ENCODE results near the gene CDH4. TPM values are rescaled to one million over a fixed set of nuclear protein-coding genes. Genes with fewer than 3 reads are reported as not detected.
A peak's percentile ranks its signal among the peaks of the same experiment; 100 is the strongest.

The CDH4 gene
- total and polyA plus RNA-seq, 2 of the 8 experiments (the other 6 are each of a cell fraction or from before 2014, with no cell fraction given) = 4.3 to 7.9 TPM

- ChIA-PET CTCF (ENCODE audit: partially characterized antibody) (interaction anchor here (1.7 to 2.3 kb wide), 3 partner anchors 10 to 142 kb away, joined by 4 to 8 read pairs (median 5); no protein-coding TSS in a partner anchor), POLR2A (ENCODE audit: partially characterized antibody) (no interaction called here)
- H3K36me3 ChIP-seq (ENCODE audit: control insufficient read depth in 2 of 4, insufficient read depth in 4 of 4, low read length in 3 of 4) = no peaks in the 10 kb centered on the region
- H3K27me3 ChIP-seq (replicated peaks in 1 of 4; ENCODE audit: control insufficient read depth in 3 of 4, extremely low read depth in 1 of 4, insufficient read depth in 3 of 4, low read length in 3 of 4) = peaks cover 0 to 3% (median 0%) of the 10 kb centered on the region in 4 experiments; a peak in 1 of 7 replicates
- H3K79me1 ChIP-seq (ENCODE audit: low read depth, low read length) = peaks cover 2% of the 10 kb centered on the region; the same call in 1 of the 2 replicates
- no peak for DNase-seq (ENCODE audit: low read depth in 1 of 2, low spot score in 2 of 2)
- no peak overlapping the region for H2BK120ac ChIP-seq (replicated peaks; ENCODE audit: low read depth, low read length)
- H4K20me1 ChIP-seq (replicated peaks in 1 of 2; ENCODE audit: control insufficient read depth in 1 of 2, insufficient read depth in 2 of 2, low read length in 2 of 2) = peaks cover 0 to 9% of the 10 kb centered on the region in 2 experiments
- H3K27ac ChIP-seq (ENCODE audit: low read depth, low read length) = no peak overlapping the region
- peak overlapping the region; percentile 48; the same call in 1 of the 2 replicates for H2BK15ac ChIP-seq (ENCODE audit: low read length)
- H2AFZ ChIP-seq (ENCODE audit: low read length) = no peak overlapping the region
- FAIRE-seq = no peak
- H2BK12ac ChIP-seq (ENCODE audit: low read depth, low read length) = peak overlapping the region; percentile 99
- no peak overlapping the region for H3K18ac ChIP-seq (ENCODE audit: extremely low read depth, low read length)
- peaks cover 0 to 12% (median 4%) of the 10 kb centered on the region in 4 experiments; a peak in 5 of 7 replicates for H3K4me1 ChIP-seq (replicated peaks in 1 of 4; ENCODE audit: control insufficient read depth in 3 of 4, insufficient read depth in 4 of 4, low read length in 3 of 4)
- H3K23ac ChIP-seq (ENCODE audit: insufficient read length) = no peak overlapping the region
- H3K4ac ChIP-seq (replicated peaks; ENCODE audit: insufficient read length, low read depth, low read length) = peak overlapping the region; percentile 71
- H3K9me3 ChIP-seq (ENCODE audit: insufficient read depth in 2 of 2, low read depth in 1 of 2, low read length in 1 of 2) = peaks cover 3 to 6% of the 10 kb centered on the region in 2 experiments; a peak in 3 of 4 replicates
- TF ChIP-seq NANOG (IDR thresholded peaks at IDR 0.05; ENCODE audit: insufficient read depth, low read depth, low read length, poor library complexity, severe bottlenecking) (no peak), POLR2AphosphoS5 (IDR thresholded peaks at IDR 0.05; ENCODE audit: low read depth, low read length) (no peak)
- no peak overlapping the region for H3K14ac ChIP-seq (ENCODE audit: insufficient read length)
- H3K4me3 ChIP-seq (ENCODE audit: extremely low read depth in 1 of 4, insufficient read depth in 2 of 4, low read depth in 3 of 4, low read length in 4 of 4) = no peak overlapping the region
- H3K23me2 ChIP-seq (ENCODE audit: low read depth, low read length) = peaks cover 6% of the 10 kb centered on the region; the same call in 1 of the 2 replicates
- H4K91ac ChIP-seq (replicated peaks; ENCODE audit: insufficient read length, low read length) = peak overlapping the region; percentile 96
- no peak overlapping the region for H4K8ac ChIP-seq (ENCODE audit: extremely low read depth, insufficient read depth, low read length)
- no peak overlapping the region for H3K56ac ChIP-seq (replicated peaks; ENCODE audit: insufficient read length, low read depth, low read length)
- H2BK20ac ChIP-seq (ENCODE audit: low read length) = 0 out of 2 replicates have a peak overlapping the region, but pooled peaks have one; percentile 32
- no peak overlapping the region for H4K5ac ChIP-seq (ENCODE audit: insufficient read length, low read depth, low read length)
- peak overlapping the region; percentile 99 for H2AK5ac ChIP-seq (ENCODE audit: low read depth, low read length)
- no peaks in the 10 kb centered on the region for H3K79me2 ChIP-seq (ENCODE audit: control insufficient read depth in 1 of 2, insufficient read depth in 2 of 2, low read length in 2 of 2)
- peak overlapping the region; percentile 20 for H2BK5ac ChIP-seq (ENCODE audit: low read depth, low read length)
- WGBS, 2 experiments (ENCODE audit: extremely low coverage in 1 of 2, insufficient coverage in 1 of 2, insufficient read length in 1 of 2, insufficient replicate concordance in 2 of 2, low coverage in 1 of 2, low lambda C conversion rate in 2 of 2, missing lambda C conversion rate in 1 of 2) = 92% methylated on average over 21 of the region's 23 CpGs; no CpG with 5 or more reads in 1 of the 2 experiments
- H3K4me2 ChIP-seq (ENCODE audit: insufficient read depth in 1 of 2, low read depth in 2 of 2, low read length in 2 of 2) = no peak overlapping the region
- no peak overlapping the region for H3K9ac ChIP-seq (replicated peaks in 1 of 4; ENCODE audit: extremely low read depth in 1 of 4, low read depth in 3 of 4, low read length in 3 of 4)
Measured at GRCh38 chr20:61753987-61754956, 502.2 kb downstream of the CDH4 start.

Data from H1 (cell line).